ENCODE measurements around the gene SERINC5. TPM values are rescaled to one million over a fixed set of nuclear protein-coding genes. Genes with fewer than 3 reads are reported as not detected.
"Not testable (repeated sequence)": the region's sequence is repeated elsewhere in the genome, so short reads cannot be mapped to it uniquely, and the experiment has no call there.

Gene SERINC5
- total RNA-seq, 1 experiment from 2014 or later: 6.9 TPM

GRCh38 chr5:80111376-80111990 is 144.4 kb downstream of the SERINC5 start:
- not testable (repeated sequence) for DNase-seq (ENCODE audit: extremely low read depth, low read depth)

DNA sequence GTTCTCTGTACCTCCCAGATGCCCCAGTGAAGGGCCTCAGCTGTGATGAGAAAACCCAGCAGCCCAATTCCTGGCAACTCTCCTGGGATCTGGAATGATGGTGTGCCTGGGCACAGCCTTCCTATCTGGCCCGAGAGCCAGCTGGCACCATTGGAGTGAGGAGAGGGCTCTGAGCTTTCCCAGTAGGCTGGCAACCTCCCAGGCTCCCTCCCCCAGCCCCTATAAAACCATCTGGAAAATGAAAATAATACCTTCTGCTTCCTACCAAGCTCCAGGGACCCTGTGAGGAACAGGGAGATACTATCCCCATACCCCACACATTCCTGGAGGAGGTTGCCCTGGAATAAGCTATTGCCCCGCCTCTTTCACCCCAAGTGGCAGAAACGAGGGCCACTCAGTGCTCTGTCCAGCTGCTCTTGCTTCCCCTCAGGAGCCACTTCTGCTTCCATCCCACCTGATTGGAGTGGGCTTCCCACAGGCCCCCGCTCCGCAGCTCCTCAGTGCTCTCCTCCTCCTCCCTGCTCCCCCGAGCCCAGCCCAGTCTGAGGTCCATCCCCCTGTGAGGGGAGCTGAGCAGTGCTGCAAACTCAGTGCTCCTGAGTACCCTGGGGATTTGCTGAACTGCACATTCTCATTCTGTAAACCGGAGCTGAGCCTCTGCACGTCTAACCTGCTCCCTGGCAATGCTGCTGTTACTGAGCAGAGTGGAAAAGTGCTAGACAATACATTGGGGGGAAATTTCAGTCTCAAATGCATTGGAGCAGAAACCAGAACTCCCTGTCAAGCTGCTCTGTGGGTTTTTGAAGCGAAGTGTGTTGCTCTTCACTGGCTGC is 146.0 kb downstream of the SERINC5 start:
- DNase-seq (ENCODE audit: extremely low read depth, low read depth): no peak

DNA sequence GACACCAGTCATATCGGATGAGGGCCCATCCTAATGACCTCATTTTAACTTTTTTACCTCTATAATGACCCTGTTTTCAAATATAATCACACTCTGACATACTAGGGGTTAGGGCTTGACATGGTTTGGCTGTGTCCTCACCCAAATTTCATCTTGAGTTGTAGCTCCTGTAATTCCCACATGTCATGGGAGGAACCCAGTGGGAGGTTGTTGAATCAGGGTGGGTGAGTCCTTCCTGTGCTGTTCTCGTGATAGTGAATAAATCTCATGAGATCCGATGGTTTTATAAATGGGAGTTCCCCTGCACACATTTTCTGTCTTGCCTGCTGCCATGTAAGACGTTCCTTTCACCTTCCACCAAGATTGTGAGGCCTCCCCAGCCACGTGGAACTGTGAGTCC is 148.9 kb downstream of the SERINC5 start:
- no peak for DNase-seq (ENCODE audit: extremely low read depth, low read depth)

- no peak for DNase-seq (ENCODE audit: extremely low read depth, low read depth)
Observed at GRCh38 chr5:80105698-80106439, 150.0 kb downstream of the SERINC5 start.

DNA sequence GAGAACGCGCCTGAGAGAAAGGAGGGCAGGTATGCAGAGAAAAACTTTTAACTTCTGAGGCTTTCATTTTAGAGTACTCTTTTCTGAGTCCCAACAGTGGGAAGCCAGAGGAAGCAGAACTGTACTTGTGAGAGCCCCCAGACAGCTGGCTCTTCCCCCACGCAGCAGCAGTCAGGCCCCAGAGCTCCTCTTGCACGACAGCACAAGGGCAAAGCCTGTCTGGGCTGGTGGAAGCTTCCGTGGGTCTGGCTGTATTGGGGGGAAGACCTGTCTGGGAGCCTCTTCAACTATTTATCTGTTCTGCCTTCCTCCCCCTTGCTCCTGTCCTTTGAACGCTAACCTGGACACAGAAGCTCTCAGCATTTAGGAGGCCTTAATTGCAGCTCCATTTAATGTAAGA is 152.5 kb downstream of the SERINC5 start:
- DNase-seq (ENCODE audit: extremely low read depth, low read depth): no peak

DNA sequence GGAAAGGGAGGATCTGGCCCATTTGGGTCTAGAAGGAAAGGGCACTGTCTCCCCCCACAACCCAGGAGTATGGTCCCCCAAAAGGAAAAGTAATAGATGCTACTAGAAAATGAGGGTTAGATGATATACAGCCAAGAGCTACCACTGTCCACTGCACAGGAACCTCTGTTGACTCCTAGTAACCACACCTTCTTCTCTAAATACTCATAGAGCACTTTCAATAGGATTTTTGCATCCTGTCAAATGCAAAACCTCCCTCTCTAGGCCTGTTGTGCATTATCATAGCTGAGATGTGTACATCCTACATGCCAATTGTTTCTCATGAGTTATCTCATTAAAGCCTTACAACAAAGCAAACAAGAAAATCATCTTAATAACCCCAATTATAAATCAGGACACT is 153.9 kb downstream of the SERINC5 start:
- no peak for DNase-seq (ENCODE audit: extremely low read depth, low read depth)

- no peak for DNase-seq (ENCODE audit: extremely low read depth, low read depth)
Observed at GRCh38 chr5:80097451-80097850, 158.4 kb downstream of the SERINC5 start.

DNA sequence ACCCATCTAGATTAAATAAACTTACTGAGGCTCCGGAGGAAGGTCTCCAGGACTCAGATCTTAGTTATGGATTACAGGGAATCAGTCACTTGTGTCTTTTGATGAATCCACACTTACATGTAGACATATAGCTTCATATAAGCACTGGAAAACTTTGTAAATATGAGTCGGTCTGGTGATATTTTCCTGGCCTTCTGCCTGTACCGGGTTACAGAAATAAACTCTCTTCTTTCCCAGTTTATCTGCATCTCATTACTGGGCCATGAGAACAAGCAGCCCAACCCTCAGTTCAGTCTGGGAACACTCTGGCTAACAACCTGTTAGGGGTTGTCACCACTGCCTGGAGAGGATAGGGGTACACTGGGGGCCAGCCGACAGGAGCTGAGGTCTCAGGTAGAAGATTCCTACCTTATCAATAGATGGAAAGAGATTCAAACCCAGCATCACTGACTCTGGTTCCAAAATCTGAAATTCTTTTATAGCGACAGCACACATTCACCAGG is 161.6 kb downstream of the SERINC5 start:
- no peak for DNase-seq (ENCODE audit: extremely low read depth, low read depth)

DNA sequence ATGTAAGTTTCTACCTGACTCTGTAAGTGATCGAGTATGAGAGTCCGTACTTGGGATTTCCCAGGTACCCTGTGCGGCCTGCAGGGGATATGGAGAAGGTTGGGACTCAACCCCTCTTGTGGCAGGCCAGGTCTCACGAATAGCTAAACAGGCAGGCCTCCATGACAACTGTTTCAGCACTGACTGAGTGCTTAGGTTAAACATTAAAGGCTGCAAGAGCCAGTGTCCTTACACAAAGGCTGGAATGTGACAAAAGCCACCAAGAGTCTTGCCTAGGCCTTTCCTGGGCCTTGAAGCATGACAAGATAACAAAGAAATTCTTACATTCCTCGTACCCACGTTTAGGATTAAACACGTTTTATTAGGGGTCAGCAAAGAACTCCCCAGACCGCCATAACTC is 162.1 kb downstream of the SERINC5 start:
- DNase-seq (ENCODE audit: extremely low read depth, low read depth): no peak

- DNase-seq (ENCODE audit: extremely low read depth, low read depth): no peak
Observed at GRCh38 chr5:80092486-80093107, 163.3 kb downstream of the SERINC5 start.

DNA sequence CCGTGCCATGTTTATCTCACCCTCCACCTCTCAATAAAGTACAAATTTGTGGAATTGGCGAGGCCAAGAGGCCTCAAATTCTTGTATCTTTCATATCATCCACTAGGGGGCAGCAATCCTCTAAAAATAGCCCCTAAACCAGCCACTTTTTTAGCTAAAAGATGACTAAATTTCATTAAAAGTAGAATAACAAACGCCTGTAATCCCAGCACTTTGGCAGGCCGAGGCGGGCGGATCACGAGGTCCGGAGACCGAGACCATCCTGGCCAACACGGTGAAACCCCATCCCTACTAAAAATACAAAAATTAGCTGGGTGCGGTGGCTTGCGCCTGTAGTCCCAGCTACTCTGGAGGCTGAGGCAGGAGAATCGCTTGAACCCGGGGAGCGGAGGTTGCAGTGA is 164.1 kb downstream of the SERINC5 start:
- peak; percentile 42 for DNase-seq (ENCODE audit: extremely low read depth, low read depth)

DNA sequence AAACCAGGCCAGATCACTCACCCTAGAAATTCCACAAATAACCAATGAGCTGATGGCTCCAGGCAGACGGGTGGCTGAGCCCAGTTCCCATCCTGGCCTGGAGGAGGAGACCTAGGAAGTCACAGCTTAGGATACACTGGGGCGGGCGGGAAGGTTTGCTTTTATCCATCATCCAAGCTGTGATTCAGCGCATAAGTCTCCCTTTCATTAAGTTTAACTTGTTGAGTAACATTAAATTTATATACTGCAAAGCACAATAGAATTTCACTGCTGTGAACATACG is 165.0 kb downstream of the SERINC5 start:
- no peak for DNase-seq (ENCODE audit: extremely low read depth, low read depth)

DNA sequence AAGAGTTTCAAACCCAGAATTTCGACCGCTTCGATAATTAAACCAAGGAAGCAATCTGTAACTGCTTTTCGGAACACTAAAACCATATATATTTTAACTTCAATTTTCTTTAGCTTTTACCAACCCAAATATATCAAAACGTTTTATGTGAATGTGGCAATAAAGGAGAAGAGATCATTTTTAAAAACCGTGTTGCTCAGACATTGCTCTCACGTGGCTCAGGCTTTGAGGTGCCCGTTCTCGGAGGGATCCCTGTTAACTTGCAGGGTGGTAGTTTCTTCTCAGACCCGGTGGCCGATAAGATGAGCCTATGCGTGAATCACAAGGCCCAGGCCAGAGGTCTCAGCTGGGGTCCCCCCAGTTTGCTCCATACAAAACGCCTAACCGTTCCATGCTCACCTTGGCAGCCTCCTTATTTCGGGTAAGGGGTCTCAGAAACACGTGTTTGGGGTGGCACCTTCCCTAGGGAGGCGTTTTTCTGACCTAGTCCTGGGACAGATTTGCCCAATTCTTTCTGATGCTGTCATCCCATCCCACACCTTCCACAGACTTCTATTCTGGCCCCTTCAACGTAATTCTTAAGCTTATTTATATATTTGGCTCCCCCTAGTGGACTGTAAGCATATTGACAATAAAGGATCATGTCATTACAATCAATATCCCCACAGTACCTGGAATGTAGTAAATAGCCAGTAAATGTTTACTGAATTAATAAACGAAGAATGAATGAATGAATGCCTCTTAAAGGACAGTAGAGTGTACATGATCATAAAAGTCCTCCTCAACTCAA is 172.6 kb downstream of the SERINC5 start:
- peak; percentile 69 for DNase-seq (ENCODE audit: extremely low read depth, low read depth)

DNA sequence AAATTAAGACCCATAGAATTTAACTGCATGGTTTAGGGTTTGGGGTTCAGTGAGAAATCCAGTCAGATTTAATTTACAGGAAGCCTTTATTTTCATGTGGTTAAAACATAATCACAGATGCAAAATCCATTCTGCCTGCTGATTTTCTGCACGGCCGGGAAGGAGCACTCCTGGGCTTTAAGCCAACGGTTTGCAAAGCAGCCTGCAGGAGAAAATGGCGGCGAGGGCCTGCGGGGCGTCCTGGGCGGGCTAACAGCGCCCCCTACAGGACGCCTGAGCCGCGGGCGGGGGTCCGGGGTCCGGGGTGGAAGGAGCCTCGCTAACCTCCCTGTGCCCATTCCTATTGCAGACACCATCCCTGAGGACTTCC is 173.1 kb downstream of the SERINC5 start:
- peak; percentile 53 for DNase-seq (ENCODE audit: extremely low read depth, low read depth)

DNA sequence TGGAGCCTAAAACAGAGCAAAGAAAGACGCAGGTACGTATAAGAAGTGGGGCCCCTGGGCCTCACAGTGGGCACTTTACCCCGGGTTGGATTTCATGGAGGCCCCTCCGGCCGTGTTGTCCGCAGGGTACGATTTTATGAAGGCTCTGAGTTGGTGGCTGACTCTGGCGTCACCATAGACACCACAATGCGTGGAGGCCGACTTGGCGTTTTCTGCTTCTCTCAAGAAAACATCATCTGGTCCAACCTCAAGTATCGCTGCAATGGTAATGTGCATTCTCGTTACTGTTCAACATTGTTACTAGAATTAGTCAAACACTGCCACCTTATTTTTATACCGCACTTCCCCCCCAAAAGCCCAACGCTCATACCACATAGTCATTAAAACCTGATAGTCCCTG is 173.6 kb downstream of the SERINC5 start:
- no peak for DNase-seq (ENCODE audit: extremely low read depth, low read depth)

- DNase-seq (ENCODE audit: extremely low read depth, low read depth): no peak
Observed at GRCh38 chr5:80078921-80079320, 176.9 kb downstream of the SERINC5 start.

- DNase-seq (ENCODE audit: extremely low read depth, low read depth): no peak
Observed at GRCh38 chr5:80077051-80077714, 178.7 kb downstream of the SERINC5 start.

GRCh38 chr5:80076131-80077050 is 179.5 kb downstream of the SERINC5 start:
- DNase-seq (ENCODE audit: extremely low read depth, low read depth): no peak

Measured in NCI-H460 (cell line).